Stimulated activated CD4-positive, alpha-beta T cell treated with anti-CD3 and anti-CD28 coated beads, TNF-alpha, amount 100 ng/mL, for 24 hours (primary cell): ENCODE results near the gene COPS7B.
"Not testable (repeated sequence)": the region's sequence is repeated elsewhere in the genome, so short reads cannot be mapped to it uniquely, and the experiment has no call there.

Experiments
- DNase-seq, 3 experiments: peaks; one replicate each; pipeline ENCODE4 v3.0.0-alpha.2; 2020; ENCODE audit warnings: low read depth in 3 of 3

COPS7B gene

DNA sequence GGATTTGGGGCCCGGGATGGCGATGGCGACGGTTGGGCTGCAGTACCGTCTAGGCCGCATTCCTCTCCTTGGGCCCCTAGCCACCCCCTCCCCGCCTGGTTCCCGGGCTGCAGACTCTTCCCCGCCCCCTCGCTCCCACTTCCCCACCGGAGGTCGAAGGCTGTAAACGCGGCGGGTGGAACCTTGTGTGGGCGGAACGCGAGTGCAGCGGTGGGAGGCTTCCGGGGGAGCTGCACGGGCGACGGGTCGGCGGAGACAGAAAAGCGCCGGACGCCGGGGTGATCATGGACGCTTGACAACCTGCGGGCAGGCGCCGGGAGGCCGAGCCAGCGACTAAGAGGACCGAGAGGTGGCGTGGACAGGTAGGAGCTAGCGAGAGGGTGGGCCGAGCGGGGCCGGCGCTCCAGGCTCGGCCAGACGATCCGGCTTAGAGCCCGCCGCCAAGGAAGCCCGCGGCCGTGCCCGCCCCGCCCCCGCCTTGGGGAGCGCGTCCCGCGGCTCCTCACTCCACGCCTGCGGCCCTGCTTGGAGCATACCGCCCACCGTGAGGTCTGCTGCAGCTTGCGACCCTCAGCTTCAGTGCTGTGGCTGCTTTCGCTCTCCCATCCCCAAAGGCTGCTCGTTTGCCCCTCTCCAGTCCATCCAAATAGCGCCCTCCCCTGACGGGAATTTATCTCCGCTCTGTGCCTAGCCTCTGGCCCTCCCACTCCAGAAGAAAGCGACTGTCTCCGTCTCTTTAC is at the start of gene COPS7B:
TSS of gene COPS7B (plus strand) at position 269 of the 740 bp plus-strand sequence. CDS start 2,126 bp downstream, outside the sequence.
- peak; percentile 74 to 87 (median 79) for DNase-seq

DNA sequence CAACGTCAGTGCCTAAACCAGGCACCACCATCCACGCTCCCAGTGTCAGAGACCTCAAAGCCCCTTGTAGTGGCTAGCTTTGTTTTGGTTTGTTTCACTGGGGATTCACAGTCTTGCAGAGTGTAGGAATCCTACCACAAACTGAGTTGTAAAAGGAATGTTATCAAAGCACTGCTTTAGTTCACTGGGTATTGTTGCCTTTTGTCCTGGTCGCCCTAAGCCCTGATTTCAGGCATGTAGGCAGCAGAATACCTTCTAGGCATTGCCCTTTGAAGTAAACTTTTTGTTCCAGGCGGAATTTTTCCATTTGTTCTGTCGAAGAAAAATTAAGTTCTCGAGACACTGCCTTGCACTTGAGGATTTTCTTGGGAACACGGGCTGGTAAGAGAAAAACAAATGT is 48.5 kb upstream of the COPS7B start:
- DNase-seq = no peak

DNA sequence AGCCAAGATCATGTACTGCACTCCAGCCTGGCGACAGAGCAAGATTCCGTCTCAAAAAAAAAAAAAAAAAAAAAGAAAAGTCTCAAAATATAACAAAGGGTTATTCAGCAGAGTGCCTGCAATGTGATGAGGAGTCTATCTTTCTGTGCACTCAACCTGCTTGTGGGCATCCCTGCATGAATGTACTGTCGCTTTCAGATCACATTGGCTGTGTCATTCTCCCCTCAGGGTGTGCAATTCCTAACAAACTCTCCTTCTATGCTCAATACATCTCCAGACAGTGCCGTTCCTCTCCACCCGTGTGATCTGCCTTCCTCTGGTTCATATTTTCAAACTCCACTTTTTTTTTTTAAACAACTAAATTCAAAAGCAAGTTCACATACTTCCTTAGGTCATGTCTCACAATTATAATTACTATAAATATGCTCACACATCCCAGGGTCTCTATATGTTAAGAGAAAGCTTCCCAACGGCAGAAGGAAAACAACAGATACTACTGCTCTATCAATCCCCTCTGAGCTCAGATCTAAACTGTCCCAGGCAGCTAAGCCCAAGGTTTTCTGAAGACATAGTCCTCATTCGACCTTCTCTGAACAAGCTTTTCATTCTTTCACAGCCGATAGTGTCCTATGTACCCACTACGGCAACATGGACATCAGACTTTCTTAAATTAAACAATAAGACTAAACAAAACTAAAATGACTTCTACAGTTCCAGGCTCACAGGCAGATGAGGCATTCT is 42.7 kb upstream of the COPS7B start:
- no peak for DNase-seq

DNA sequence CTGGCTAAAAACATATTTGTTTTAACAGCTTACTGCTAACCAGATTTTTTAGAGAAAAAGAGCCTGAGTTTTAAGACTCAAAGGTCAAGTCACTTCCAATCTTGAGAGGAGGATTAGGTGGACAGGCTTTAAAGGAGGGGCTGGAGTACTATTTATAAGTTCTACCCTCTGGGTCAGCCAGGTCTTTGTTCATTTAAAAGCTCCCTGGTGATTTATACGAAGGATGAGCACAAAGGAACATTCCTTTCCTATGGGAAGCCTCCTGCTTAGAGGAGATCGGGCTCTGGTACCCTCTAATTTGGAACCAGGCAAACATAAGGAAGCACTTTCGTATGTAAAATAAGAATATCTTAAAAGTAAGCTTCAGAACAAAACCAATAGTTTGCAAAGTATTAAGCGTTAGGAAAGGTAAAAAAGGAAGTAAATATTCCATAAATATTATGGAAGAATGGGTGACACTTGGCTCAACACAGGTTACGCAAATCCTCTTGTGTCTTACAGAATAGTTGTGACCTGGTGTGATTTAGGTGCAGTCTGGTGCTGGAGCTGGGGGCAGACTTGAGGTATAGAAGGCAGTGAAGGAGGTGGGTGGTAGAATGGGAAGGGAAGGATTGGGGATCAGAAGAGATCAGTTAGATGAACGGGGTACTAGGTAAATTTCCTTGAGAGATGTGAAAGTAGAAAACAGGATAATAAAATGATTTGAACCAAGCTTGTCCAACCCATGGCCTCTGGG is 40.8 kb upstream of the COPS7B start:
- DNase-seq = no peak

DNA sequence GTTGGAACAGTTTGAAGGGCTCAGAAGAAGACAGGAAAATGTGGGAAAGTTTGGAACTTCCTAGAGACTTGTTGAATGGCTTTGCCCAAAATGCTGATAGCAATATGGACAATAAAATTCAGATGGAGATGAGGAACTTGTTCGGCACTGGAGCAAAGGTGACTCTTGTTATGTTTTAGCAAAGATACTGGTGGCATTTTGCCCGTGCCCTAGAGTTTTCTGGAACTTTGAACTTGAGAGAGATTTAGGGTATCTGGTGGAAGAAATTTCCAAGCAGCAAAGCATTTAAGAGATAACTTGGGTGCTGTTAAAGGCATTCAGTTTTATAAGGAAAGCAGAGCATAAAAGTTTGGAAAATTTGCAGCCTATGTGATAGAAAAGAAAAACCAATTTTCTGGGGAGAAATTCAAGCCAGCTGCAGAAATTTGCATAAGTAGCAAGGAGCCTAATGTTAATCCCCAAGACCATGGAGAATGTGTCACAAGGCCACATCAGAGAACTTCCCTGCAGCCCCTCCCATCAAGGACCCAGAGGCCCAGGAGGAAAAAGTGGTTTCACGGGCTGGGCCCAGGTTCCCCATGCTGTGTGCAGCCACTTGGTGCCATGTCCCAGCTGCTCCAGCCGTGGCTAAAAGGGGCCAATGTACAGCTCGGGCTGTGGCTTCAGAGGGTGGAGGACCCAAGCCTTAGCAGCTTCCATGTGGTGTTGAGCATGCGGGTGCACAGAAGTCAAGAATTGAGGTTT is 37.9 kb upstream of the COPS7B start:
- DNase-seq = not testable (repeated sequence)

DNA sequence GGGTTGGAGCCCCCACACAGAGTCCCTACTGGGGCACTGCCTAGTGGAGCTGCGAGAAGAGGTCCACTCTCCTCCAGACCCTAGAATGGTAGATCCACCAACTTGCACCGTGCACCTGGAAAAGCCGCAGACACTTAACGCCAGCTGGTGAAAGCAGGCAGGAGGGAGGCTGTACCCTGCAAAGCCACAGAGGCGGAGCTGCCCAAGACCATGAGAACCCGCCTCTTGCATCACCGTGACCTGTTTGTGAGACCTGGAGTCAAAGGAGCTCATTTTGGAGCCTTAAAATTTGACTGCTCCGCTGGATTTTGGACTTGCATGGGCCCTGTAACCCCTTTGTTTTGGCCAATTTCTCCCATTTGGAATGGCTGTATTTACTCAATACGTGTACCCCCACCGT is 37.2 kb upstream of the COPS7B start:
- DNase-seq = not testable (repeated sequence)

DNA sequence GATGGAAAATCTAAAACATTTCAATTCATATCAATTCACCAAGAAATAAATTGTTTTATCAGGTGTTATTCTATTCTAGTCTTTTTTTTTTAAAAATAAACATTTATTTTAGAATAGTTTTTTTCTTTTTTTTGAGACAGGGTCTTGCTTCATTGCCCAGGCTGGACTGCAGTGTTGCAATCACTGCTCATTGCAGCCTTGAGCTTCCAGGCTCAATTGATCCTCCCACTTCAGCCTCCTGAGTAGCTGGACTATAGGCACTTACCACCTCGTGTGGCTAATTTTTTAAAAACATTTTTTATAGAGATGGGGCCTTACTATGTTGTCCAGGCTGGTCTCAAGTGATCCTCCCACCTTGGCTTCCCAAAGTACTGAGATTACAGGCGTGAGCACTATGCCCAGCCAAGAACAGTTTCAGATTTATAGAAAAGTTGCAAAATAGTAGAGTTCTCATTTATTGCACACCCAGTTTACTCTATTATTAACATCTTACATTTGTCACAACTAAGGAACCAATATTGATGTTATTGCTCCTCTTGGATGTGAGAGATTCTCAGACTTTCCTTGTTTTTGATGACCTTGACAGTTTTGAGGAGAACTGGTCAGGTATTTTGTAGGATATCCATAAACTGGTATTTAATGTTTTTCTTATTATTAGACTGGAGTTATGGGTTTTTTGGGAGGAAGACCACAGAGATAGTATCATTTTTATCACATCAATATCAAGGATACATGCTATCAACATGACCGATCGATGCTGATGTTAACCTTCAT is 35.0 kb upstream of the COPS7B start:
- DNase-seq = no peak

DNA sequence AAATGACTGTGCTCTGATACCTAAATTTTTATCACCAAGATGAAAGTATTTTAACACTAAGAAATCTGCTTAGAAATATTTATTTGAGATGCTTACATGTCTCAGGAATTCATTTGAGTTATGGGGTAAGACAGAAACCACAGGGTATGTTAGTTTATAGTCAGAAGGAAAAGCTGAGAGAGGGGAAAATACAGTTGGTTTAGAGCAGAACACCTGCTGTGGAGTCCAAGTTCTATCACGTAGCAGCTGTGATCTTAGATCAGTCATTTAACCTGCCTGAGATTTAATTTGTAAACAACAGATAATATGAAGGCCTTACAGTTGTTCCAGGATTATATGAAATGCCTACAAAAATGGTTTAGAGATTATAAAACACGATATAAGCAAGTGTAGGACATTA is 34.2 kb upstream of the COPS7B start:
- DNase-seq = no peak

DNA sequence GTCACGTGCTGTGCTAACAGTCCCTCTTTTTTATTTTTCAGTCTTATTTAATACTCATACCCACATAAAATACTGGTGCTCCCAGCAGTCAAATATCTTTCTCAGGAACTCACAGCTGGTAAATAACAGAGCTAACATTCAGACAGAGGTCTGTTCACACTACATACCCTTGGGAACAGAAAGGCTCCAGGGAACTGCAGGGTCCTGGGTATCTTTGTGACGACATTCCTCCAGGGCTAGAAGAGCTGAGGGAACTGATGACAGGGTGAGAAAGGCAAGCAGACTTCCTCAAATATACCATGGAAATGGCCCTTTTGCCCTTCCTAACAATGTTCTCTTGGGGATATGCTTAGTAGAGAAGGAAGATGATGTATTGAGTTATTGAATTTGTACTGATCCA is 24.5 kb upstream of the COPS7B start:
- no peak for DNase-seq

DNA sequence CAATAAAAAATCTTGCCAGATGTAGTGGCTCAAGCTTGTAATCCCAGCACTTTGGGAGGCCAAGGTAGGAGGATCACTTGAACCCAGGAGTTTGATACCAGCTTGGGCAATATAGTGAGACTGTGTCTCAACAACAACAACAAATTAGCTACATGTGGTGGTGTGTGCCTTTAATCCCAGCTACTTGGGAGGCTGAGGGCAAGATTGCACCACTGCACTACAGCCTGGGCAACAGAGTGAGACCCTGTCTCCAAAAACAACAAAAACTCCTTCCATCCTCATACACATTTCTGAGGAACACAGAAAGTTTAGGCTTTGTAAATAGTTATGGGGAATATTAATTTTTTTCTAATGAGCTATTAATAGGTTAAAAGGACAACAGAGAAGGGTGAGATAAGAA is 22.1 kb upstream of the COPS7B start:
- DNase-seq = no peak

DNA sequence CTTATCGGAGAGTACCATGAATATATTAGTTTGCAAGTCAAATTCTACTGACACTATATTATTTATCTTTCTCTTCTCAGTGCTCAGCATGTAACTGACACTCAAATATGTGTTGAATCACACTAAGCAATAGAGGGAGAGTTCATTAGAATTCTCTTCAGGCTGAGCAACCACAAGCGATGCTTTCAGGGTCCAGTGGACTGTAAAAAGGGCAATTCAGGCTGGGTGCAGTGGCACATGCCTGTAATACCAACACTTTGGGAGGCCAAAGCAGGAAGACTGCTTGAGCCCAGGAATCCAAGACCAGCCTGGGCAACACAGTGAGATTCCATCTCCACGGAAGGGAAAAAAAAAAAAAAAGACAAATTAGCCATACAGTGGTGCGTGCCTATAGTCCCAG is 21.5 kb upstream of the COPS7B start:
- no peak for DNase-seq

DNA sequence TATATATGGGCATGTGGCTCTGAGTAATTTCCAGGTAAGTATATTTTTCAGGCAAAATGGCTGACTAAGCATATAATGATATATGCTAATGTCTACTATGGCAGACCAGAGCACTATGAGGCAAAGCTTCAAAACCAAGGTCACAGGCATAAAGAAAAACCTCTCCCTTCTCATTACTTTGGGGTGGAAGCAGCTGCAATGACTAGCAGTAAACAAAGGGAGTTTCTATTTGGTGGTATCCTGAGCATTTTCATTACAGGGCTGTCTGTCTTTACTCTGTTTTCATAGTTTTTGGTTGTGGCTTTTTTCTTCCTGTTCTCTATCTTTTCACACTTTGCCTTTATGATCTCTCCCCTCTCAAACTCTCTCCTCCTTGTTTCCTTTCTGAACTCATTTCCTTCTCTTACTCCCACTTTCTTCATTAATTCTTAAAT is 20.7 kb upstream of the COPS7B start:
- no peak for DNase-seq

DNA sequence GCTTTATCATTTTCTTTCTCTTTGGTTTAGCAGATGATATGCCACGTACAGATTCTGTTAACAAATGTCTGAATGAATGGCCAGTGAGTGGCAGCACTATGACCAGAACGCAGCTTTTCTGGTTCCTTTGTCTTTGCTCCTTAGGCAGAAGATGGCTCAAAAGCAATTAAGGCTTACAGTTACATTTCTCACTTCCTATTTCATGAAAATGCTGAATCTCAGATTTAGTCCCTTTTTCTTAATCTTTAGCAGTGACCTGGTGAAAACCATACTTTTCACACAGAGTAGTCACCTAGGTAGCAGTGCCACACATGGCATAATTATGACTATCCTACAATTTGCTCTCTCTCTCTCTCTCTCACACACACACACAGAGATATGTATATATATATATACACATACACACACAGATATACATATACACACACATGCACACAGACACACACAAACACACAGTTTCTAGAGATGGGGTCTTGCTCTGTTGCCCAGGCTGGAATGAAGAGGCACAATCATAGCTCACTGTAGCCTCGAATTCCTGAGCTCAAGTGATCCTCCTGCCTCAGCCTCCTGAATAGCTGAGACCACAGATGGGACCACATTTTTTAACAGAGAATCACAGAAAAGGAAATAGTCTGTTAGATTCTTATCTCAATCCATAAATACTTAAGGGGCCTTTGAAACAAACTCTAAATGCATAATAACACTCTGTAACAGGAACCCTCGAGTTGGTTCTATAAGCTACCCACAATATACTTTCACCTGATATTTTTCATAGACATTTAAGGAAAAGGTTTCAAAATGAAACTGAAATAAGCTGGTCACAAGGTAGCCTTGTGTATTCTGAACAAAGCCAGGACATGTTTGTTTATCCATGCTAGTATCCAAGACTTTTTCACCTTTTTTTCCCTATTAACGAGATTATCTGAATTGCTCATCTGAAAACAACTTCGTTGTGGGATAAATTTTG is 16.8 kb upstream of the COPS7B start:
- DNase-seq = no peak

DNA sequence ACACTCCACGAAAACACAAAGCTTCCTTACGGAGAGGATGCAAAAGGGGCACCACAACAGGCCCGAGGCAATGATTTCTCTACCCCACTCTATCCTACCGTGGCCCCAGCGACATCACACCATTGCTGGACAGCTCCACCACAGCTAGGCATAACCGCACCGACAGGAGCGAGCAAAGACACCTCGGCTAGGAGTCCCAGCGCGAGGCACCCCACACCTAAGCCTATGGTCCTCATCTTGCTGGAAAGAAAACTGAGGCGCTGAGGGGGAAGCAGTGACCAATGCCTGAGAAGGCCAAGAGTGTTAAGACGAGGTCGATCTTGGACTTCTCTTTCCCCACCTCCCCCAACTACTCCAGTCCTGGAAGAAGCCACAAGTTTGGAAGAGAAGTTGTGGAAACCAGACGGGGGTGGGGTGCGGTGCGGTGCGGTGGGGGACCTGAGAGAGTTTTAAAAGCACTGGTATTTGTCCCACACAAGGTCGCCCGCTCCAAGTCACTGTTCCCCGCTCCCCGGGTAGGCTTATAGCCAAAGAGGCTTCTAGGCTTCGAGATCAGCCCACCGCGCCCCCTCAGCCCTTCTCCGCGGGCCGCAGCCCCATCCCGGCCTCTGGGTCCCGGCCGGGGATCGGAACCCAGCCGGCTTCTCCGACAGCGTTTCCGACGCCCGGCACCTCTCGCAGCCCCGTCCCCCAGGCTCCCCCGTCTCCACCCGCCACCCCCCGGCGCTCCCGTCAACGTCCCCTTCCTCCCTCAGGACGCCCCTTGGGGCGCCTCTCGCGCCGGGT is 5.9 kb upstream of the COPS7B start:
- no peak for DNase-seq

DNA sequence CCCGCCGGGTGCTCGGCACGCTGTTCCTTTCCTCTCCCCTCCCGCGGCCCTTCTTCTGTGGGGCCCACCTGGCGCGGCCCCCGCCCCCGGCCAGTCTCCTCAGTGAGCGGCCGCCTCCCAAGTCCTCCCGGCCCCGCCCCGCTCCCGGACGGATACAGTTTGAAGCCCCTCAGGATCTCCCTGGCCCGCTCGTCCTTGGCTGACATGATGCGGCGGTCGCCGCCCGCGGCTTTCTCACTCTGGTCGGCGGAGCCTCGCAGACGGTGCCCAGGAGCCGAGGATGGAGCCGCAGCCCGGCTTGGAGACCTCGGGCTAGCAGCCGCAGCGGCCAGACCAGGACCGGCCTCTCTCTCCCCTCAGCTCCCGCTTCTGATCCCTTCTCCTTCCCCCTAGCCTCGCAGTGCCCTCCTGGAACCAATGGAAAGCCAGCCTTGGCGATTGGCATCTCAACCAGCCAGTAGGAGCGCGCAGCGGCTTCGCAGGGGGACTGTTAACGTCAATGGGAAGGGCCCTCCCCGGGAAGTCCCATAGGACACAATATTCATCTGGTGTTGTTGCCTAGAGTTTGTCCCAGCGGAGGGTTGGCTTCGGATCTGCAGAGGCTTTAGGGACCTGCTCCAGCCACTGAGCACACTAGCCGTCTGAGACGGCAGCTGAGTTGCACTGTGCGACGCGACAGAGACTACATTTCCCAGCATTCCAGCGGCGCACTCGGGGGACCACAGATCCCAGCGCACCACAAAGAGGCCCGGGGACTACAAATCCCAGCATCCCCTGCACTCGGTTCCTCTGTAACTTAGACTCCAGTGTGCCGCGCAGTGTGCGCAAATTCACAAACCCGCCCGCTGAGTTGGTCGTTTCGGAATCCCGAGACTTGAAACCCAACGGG is 5.1 kb upstream of the COPS7B start, which contains the start of gene PDE6D:
TSS of gene PDE6D (minus strand) at position 374 of the 889 bp plus-strand sequence. CDS start at position 206, 168 bp downstream.
- DNase-seq = peak; percentile 92 to 96 (median 95)

DNA sequence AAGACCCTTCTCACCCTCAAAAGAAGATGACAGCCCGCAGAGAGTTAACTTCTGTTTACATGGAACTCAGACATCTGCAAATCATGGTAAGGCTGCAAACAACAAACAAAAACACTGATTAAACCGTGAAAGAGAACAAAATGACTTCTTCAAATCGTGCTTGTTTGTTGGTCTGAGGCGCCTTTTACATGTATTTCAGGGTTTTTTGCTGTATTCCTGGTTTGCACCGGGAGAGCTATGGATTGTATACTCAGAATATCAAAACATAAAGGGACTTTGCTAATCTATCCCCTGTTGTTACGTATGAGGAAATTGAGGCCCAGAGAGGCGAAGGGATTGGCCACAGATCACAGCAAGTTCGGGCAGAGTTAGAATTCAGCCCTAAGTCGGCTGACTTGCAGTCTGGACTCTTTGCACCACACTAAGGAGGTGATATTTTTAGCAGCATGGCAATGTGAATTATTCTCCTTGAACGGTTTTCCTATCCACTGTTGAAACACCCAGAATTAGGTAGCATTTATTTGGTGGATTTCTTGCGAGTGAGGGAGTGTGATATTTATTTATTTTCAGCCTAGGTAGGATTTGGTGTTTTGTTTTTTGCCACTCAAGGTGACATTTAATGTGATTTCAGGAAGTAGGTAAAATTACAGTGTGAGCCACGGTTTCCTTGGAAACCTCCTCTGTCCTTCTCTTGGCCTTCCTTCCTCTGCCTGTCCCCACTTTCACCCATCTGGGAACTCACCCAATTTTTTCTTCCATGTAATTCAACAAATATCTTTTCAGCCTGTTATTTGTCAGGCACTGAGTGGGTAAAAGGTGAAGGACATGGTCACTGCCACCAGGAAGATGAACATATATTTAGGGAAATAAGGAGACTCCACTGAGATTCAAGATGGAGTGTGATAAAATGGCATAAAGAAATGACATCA is 4.2 kb upstream of the COPS7B start:
- DNase-seq = no peak

DNA sequence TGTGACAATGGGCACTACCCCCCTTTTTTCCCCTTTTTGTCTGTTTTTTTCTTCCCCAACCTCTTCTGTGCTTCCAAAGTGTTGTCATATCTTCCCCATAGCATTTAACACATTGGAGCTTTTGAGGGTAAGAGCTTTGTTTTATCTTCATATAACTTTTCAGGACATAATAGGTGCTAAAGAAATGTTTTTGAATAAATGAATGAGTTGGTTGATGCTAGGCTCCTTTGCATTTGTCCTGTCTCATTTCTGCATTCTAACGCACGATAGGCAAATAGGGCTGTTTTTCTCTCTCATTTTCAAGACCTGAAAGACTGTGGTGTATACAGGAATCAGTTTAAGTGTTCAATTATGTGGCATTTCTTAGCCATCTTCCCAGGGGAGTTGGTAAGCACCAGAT is 832 bp upstream of the COPS7B start:
- DNase-seq = no peak
